ENCODE measurements around the gene ANKS1B.

ANKS1B gene

DNA sequence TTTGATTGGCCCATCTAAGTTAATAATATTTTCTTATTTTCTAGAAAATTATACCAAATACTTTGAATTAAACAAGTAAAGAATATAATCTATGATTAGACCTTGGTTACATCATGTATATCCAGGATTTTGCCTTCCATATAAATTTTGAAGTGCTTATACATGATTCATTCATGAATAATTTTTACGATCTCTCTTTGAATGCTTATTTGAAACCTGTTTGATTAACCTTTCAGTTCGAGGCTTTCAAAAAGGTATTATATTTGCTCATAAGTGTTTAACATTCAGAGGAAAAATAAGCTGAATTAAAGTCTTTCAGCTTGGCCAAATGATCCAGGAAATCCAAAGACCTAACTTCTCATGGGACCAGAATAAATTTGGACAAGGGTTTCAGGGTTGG, 832.4 kb downstream of the ANKS1B start:
- no peak for DNase-seq

DNA sequence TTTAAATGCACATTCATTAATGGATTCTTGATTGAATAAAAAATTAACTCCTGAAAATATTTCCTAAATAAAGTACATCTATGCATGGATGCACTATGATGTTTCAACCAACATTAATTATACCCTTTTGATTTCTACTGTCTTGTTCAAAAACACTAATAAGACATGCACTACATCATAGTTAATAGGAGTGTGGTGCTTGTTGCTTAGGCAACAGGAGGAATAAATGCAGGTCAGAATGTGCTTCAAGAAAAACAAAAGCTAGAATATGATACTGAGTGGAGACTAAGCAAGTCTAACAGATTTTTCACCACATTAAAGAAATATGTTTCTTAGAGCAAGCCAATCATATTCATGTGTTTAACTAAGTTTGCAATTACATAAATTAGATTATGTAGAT, 833.0 kb downstream of the ANKS1B start:
- DNase-seq, result no peak

DNA sequence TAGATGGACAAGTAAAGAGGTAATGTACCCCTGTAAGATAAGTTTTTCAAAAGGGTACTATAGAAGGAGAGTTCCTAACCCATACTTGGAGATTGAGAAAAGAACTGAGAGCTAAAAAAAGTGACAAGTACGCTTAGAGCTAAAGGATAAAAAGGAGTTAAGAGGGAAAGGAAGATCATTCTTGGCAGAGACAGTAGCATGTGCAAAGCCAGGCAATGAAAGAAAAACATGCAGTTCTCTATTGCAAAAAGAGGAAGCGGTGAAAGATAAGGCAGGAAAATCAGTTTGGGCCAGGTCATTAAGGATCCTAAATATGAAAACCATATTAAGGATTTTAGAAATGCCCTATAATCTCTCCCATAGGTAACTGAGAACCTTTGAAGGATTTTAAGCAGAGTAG, 837.6 kb downstream of the ANKS1B start:
- DNase-seq, result no peak

DNA sequence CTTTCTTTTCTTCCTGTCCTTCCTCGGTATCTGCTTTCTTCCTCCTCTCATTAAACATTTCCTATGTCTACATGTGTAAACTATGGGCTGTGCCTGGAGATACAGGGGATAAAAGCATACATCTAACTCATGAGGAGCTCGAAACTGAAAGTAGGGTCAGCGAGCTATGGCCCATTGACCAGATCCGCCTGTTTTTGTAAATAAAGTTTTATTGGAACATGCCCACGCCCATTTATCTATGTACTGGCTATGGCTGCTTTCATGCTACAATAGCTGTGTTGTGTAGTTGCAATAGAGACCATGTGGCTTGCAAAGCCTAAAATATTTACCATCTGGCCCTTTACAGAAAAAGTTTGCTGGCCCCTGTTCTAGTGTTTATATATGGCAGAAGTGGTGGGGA, 838.0 kb downstream of the ANKS1B start:
- no peak for DNase-seq

DNA sequence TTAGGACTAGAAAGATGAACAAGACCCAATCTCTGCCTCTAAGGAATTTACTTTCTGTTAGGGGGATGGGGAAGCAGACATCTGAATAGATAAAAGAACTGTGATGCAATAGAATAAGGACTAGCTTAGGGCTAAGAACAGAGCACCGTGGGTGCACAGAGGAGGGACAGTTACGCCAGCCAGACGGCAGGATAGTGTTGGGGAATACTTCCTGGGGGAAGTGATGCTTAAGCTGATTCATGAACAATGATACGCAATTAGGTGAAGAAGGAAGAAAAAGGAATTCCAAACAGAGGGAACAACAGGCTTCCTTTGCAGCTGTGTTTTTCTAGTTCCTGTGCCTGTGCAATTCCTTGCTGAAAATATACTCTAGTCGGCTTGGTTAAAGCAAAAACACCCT, 838.6 kb downstream of the ANKS1B start:
- DNase-seq, result no peak

DNA sequence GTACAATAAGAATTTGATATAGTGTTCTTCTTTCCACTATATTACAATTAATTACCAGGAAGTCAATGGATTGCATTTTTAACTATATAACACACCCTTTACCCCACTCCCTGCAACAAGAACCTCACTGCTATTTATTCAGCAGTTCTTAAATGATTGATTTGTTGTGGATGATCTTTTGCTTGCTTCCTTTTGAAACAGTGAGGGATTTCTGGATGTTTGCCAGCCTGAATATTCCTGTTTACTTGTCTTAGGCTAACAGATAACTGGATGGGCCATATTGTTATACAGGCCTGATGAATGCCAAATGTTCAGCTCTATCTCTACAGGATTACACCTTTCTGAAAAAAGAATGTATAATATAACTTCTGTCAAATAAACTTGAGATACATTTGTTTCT, 842.1 kb downstream of the ANKS1B start:
- DNase-seq, result no peak

DNA sequence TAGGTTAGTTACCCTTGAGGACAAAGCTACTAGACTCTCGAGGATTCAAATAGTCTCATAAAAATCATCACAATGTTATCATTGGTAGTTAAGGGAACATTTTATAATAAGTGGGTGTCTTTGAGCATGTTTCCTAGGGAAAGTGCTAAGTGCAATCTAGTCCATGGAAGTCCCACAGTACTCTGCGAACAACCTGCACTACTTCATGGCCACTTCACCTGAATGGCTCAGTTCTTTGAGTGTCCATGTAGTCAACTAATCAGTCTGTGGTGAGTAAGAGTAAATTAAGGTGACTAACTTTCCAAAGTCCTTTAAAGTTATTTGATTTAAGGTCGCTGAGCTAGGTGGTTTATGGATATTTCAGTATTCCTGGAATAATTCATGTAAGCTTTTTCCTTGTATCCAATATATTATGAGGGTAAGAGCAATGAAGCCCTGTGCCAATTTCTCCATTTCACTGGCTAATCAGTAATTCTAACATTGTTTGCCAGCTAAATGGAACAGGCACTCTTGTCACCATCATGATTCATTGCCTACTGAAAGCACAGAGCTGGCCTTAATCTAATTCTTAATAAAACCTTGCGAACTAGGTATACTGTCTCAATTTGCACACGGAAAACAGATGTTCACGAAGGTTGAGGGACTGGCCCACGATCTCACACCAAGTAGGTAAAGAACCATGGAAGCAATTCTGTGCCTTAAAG, 844.6 kb downstream of the ANKS1B start:
- no peak for DNase-seq

DNA sequence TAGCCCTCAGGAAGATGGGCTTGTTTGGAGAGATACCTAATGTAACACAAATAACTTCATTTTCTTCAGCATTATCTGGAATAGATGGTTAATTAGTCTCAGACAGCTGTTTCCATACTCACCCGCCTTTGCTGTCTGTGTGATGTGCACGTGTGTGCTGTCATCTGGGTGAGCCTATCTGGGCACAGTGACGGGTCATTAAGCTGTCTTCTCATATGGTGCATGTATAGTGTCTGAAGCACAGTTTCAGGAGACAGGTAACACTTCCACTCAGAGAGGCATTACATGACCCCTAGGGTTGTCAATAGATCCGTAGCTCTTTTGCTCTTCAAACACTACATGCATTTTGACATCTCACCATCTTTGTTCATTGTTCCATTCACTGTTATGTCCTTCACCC, 846.3 kb downstream of the ANKS1B start:
- DNase-seq, result no peak

DNA sequence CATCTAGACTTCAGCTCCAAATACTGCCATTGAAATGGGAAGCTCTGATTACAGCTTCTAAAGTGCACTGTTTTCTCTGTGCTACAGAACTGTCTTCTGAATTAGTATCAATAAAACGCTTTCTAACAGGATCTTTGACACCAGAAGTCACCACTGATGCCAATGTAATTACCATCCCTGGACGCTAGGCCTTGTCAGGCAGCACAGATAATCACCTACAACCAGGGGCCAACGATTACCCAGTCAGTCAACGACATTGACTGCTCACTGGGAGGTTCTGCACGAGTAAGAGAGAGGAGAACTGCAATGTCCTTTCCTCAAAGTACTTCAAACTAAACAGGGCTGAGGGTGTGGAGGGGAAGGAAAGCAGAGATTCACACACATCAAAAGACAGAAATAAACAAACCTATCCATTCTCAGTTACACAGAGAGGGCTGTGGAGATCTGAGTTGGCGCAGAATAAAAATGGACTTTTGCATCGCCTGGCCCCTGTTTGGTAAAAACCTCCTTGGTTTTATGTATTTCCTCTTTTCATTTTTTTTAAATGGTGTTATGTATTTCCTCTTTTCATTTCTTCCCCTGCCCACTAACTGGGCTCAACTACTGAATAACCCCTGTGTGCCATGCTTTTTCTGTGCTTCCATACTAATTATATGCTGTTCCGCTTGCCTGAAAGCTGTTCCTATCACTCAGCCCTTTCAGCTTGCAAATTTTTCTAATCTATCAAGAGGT, 847.4 kb downstream of the ANKS1B start:
- DNase-seq, result no peak

DNA sequence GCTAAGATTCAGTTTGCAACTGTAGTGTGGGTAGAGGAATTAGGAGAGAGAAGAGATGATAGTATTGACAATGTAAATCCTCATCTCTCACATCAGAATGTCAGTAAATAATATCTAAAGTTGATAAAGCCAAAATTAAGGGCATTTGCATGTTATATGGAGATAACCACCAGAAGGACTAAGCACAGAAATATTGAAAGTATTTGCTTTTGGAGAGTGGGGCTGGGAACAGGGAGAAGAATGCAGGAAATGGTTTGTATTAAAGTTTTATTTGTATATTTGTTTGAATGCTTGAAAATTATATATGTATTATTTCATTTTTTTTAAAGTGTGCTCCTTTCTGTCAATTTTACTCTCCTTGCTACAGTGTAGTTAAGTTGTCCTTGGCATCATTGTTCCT, 848.2 kb downstream of the ANKS1B start:
- DNase-seq, result no peak

DNA sequence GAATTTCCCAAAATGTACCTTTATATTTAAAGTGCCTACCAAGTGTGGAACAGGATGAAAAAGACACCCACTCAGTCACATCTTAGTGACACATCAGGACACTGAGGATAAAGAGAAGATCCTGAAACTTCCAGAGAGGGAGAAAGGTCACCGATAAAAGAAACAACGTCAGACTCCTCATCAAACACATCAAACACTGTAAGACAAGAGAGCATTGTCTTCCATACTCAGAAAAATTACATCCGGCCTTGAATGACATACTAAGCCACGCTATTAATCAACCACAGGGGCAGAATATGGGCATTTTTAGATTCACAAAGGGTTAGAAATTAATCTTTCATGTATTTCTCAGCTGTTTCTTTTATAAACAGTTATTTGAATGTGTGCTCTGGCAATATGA, 849.4 kb downstream of the ANKS1B start:
- no peak for DNase-seq

DNA sequence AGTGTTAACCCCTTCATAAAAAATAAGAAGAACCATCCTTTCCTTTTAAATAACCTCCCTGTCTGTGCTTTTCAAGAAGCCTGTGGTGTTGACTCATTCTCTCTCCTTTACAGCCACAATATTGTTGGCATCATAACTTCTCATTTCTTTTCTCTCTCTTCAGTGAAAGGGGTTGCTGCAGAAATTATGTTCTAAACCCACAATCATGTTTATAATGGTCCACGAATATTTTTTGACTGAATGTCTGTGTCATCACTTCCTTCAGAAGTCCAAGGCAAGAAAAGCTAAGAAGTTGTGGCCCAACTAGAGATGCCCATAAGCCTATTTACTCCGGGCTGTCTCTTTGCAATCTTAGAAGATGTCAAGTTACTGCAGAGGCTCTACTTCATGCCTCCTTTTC, 851.3 kb downstream of the ANKS1B start:
- no peak for DNase-seq

DNA sequence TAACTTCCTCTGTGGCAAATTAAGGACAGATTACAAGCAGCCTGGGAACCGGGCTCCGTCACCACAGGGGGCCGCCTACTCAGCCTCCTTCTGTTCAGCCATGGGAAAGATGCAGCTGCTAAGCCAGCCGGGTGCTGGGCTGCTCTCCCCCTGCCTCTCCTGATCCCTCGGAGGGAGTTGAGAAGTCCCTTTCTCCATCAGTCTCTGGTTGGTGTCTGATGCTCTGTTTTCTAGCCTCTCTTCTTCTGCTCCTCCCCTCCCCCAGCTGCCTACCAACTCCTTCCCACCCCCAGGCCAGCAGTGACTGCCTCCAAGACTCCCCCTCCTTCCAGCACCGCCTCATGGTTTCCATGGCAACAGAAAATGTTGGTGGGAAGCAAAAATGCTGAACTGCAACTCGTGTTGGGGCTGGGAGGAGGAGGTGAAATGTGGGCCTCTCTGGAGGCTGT, 853.0 kb downstream of the ANKS1B start:
- no peak for DNase-seq

DNA sequence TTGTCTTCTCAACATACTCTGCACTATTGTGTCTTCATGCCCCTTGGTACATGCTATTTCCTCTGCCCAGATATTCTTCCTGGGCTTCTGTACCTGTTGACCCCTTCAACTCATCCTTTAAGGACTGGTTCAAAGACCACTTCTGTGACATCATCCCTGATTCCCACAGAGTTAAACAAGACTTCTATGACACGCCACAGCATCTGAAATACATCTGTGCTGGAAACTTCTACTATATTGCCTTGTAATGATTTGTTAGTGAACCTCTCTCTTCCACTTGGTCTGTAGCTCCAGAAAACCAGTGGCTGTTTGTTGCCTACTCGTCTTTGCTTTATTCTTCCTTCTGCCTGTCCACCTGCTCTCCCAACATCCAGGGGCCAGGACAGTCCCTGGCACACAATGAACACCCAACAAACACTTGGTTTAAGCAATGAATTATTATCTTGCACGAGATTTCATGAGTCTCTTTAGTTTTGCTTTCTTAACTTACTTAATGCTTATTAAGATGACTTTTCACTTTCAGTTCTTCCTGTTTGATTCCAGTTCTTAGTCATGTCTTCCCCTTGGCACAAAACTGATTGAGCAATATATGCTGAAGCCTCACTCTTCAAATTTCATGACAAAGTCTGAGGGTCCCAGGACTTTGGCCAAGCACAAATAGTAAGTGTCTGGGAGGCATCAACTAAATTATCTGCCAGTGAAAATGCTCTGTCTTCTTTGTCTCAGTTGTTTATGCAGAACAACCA, 853.8 kb downstream of the ANKS1B start:
- DNase-seq, result no peak

DNA sequence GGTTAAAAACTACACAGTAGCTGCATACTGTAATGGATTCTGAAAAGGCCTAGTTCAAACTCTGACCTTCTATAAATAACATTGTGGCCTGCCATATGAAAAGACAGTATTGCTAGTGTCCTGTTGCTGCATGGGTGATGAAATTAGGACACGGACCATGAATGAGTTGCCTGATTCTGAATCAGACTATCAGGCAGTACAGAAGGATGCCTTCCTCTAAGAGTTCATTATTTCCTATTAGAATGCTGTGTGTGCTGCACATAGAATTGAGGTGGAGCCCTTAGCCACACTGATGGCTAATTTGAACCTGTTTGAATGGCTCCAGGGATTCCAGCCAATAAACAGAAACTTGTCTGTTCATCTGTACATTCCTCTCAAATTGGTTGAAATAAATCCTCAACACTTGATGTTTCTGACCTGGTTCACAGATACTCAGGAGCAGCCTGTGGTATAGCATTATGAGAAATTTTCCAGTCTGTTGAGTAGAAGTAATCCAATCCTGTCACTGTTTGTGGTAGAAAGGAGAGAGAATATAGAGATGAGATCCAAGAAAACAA, 856.4 kb downstream of the ANKS1B start:
- no peak for DNase-seq

DNA sequence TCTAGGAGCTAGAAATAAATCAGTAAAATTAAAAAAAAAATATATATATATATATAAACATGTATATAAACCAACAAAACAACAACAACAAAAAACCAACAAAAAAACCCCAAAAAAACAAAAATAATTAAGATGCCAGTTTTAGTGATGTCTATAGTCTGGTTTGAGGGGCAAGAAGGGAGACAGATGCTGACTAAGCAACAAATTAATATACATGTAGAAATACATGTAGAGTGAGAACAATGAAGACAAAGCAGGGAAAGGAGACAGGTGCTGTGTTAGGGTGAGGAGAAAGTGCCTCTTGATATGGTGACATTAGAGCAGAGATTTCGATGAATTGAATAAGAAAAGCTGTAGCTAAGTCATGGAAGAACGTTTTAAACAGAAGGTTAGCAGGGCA, 861.8 kb downstream of the ANKS1B start:
- no peak for DNase-seq

DNA sequence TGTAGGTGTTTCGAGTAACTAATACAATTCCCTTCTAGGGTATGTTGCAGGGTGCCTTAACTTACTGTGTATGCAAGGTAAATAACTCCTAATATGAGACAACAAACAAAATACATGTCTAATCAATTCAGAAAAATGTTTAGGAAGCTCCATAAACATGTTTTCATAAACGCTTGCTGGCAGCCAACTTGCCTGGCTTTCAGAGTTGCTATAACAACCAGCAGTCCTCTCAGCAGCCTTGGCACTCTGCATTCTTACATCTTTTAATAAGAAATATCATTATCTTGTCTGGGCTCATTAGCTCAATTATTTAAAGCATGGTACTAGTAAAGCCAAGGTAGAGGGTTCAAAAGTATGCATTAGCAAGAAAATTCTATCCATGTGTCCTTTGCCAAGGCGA, 862.2 kb downstream of the ANKS1B start:
- DNase-seq, result no peak

DNA sequence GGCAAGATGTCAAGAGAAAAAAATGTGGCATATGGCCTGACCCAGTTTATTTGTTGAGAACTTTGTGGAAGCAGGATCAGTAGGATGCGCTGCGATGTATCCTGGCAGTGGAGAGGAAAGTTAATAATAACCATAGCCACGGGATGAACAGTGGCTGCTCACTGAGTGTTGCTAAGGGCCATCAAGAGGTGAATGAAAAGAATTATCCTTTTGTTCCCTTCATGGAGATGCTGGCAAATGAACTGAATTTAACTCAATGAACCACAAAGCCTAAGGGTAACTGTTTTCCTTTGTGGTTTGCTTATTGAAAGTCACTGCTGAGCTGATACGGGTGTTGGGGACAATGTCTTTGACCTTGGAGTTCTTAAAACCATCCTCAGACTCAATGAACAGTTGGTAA, 863.2 kb downstream of the ANKS1B start:
- peak; percentile 55 for DNase-seq

DNA sequence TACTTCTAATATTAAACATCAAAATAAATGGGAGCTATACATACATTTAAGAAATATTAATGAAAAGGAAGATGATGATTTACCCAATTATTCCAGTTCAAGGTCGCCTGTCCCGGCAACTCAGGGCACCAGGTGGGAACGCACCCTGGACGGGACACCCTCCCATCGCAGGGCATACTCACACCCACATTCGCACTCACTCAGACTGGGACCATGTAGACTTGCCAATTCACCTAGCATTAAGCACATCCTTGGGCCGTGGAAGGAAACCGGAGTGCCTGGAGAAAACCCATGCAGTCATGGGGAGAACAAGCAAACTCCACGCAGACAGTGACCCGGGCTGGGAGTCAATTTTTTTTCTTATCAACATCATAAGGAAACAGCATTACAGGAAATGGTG, 864.8 kb downstream of the ANKS1B start:
- no peak for DNase-seq

DNA sequence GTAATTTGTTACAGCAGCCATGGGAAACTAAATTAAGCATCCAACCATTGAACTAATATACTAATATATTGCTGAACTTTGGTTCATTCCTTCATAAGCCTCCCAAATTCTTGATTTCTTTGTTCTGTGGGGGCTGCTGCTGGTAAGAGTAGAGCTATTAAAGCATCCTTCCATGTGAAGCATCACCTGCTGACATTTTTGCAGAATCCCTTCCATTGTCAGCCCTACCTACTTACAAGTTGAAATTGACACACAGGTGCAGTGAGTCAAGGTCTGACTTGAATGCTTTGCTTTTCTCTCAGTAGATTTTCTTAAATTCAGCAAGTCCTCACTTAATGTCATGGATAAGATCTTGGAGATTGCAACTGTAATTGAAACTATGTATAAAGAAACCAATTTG, 865.3 kb downstream of the ANKS1B start:
- no peak for DNase-seq

DNA sequence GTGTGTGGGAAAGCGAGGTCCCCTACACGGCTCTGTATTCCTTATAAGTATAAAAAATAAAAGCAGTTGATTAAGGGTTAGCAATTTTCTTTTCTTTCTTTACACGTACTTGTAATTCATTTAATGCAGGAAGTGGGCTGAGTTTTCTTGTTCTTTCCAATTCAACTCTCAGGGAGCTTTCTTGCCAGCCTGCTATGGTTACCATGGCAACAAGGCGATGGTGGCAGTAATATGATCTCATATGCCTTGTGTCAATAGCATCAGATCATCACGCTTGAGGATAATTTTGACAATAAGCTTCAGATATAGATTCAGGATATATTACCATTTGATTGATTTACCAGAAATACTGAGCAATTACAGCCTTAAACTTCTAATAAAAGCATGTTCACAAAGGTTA, 873.1 kb downstream of the ANKS1B start:
- peak; percentile 86 for DNase-seq

DNA sequence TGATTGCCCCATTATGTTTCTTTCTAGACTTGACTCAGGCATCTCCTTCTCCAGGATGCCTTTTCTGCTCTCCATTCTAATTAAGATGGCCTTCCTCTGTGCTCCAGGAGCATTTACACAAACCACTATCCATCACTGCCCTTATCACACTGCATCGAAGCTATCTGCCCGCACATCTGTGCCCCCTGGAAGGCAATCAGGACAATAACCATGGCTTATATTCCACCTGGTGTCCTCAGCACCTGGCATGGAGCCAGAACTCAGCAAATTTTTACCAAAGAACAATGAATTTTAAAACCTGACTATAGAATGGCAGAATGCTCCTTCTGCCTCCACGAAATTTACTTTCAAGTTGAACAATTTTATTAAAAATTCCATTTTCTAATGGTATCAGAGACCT, 873.9 kb downstream of the ANKS1B start:
- peak; percentile 79 for DNase-seq

DNA sequence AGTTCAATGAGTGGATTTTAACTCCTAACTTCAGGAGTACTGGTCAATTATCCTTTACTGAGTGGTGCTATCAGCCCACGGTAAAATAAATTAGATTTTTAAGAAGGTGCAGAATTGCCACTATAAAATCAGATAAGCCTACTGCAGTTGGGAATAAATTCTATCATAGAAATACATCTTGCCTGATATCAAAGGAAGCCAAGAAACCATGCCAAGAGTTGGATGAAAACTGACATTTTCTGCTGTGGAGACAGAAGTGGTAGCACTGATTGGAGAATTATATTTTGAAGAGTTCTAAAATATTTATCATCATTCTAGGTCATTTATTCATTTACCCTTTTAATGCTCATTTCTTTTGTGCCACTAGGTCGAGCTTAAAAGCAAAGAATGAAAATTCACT, 874.5 kb downstream of the ANKS1B start:
- DNase-seq, result no peak

DNA sequence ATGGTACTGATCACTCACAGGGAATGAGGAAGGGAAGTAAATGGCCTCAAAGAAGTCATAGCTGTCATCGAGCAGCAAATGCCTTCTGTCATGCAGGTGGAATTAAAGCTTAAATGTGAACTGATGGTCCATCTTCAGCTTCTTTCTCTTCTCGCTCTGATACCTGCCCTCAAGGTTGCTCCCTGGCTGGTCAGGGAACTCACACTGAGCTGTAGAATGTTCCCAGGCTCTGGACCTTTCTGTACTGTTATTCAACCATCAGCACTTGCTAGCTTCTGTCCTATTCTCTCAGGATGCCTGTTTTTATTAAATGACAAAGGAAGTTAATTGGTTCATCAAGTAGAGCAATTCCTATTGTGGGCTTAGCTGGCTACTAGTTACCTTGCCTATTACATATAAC, 875.8 kb downstream of the ANKS1B start:
- no peak for DNase-seq
